ENCODE results near the gene CFHR3.
"Not testable (repeated sequence)": the region's sequence is repeated elsewhere in the genome, so short reads cannot be mapped to it uniquely, and the experiment has no call there.

CFHR3 gene

DNA sequence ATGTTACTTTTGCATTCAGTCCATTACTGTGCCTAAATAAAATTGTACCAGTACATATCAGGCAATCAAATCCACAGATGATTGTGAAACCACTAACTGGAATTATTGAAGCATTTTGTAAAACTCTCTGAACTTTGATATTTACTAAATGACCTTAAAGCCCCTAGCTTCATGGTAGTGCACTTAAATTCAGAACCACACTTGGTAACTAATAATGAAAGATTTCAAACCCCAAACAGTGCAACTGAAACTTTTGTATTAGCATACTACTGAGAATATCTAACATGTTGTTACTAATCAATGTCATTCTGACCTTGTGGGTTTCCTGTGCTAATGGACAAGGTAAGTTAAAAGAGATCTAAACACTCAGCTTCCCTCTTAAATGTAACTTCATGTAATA, at the start of gene CFHR3:
Gene CFHR3 (plus strand): TSS at position 238 of the 400 bp plus-strand sequence. CDS start 47 bp downstream, at position 285.
- FAIRE-seq: no peak

DNA sequence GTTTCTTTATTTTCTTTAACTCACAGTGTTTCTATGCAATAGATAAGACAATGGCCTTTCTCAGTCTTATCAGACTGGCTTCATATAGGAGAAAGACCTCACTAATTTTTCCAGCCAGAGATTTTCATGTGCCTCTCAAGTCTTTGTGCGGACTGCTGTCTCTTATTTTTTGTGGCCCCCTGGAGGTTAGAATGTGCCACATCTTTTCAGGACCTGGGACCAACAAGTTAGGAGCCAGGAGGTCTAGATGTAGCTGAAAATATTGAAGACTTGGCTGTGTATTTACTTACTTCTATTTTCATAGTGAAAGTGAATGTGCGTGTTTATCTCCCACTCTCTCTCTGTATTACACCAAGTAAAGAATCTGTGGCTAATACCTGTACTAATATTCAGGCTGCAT, 42.1 kb upstream of the CFHR3 start:
- FAIRE-seq: no peak

- no peak for FAIRE-seq
Measured at GRCh38 chr1:196733091-196733970, 41.3 kb upstream of the CFHR3 start.

GRCh38 chr1:196734006-196734405, 40.6 kb upstream of the CFHR3 start:
- no peak for FAIRE-seq

DNA sequence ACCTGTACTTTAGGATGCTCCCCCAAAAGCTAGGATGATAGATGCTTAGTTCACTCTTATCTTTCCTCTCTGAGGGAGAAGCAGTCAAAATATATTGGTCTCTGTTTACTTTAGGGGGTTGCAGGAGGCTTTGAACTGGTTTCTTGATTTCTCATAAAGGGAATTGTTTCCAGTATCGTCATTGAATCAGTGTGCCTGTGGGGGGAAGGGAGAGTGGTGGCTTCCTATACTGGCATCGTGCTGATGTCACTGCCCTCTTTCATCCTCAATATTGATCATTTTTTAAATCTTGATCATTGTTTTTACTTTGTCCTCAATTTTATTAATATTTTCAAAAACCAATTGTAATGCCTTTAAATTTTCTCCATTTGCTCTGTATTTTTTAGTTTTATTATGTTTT, 40.2 kb upstream of the CFHR3 start:
- FAIRE-seq: no peak

DNA sequence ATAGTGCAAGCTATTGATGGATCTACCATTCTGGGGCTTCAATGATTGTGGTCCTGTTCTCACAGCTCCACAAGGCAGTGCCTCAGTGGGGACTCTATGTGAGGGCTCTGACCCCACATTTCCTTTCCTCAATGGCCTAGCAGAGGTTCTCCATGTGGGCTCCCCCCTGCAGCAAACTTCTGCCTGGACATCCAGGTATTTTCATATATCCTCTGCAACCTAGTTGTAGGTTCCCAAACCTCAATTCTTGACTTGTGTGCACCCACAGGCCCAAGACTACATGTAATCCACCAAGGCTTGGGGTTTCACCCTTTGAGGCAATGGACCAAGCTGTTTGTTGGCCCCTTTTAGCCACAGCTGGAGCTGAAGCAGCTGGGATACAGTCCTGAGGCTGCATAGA, 35.9 kb upstream of the CFHR3 start:
- no peak for FAIRE-seq

DNA sequence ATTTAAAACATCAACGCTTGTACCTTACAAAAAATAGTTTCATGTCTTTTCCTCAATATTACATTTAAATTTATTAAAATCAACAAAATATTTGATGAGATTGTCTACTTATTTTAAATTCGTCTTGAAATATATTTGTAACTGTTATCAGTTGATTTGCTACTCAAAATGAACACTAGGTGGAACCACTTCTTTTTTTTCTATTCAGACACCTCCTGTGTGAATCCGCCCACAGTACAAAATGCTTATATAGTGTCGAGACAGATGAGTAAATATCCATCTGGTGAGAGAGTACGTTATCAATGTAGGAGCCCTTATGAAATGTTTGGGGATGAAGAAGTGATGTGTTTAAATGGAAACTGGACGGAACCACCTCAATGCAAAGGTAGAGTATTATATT, 31.4 kb upstream of the CFHR3 start:
- FAIRE-seq: peak; percentile 53

DNA sequence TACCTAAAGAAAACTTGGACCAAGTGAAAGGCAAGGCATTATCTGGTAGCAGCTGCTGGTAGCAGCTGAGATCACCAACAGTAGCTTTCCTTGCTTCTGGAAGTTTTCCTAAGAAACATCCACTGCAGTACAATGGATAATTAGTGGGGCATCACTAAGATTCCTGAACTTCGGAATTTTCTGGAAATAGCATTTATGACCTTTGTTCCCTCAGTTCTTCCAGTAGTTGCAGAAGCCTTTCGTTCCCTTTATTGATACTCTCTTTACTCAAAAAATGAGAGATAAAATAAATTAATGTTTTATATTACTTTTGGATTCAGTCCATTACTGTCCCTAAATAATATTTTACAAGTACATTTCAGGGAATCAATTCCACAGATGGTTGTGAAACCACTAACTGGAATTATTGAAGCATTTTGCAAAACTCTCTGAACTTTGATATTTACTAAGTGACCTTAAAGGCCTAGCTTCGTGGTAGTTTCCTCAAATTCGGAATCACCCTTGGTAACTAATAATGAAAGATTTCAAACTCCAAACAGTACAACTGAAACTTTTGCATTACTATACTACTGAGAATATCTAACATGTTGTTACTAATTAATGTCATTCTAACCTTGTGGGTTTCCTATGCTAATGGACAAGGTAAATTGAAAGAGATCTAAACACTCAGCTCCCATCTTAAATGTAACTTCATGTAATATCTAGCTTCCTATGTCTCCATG, 9.5 kb upstream of the CFHR3 start:
- FAIRE-seq: not testable (repeated sequence)

DNA sequence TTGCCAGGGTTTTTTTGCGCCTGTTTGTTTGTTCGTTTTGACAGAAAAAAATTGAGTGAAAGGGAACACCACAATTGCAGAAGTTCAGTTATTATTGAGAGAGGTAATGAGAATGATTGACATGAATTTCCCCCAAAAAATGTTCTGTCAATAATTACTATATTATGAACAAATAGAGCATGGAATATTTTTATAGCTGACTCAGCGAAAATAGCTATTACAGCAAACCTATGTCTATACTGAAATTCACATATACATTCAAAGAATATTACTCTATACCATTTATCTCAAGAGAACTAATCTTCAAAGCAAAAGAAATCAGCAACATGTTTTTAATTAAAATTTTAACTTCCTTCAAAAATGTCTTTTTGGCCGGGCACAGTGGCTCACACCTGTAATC, 4.8 kb upstream of the CFHR3 start:
- FAIRE-seq: not testable (repeated sequence)

DNA sequence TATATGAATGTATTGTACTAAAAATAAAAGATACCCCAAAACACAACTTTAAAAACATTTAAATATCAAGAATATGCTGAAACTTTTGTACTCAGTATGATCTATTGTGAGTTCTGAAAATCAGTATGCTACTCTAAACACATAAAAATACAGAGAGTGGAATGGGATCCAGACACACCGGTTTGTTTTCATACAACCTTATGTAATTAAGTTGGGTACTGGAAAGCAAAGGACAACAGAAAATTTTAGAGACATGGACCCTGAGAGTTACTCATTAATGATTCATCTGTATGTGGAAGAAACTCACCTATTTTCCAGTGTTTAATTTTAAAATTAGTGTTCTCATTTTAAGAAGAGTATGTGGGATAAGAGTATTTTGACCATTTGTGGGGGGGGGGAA, 927 bp upstream of the CFHR3 start:
- no peak for FAIRE-seq

DNA sequence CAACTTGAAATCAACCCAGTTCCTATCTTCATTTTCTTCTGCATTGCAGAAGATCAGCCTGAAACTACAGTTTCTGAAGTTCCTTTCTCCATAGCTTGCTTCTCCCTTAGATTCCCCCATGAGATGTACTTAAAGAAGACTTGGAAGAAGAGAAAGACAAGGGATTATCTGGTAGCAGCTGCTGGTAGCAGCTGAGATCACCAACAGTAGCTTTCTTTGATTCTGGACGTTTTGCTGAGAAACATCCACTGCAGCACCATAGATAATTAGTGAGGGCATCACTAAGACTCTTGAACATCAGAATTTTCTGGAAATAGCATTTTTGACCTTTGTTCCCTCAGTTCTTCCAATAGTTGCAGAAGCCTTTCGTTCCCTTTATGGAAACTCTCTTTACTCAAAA, 465 bp upstream of the CFHR3 start:
- no peak for FAIRE-seq

GRCh38 chr1:196777603-196778002, 3.0 kb downstream of the CFHR3 start:
- no peak for FAIRE-seq

DNA sequence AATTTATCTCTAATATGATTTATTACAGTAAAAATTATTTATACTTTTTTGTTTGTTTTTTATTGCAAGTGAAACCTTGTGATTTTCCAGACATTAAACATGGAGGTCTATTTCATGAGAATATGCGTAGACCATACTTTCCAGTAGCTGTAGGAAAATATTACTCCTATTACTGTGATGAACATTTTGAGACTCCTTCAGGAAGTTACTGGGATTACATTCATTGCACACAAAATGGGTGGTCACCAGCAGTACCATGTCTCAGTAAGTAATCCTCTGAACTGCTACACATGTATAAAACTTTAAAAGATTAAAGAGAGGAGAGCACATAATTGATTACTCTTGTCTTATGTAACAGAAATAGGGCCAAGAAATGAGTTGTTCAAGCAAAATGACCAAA, 4.5 kb downstream of the CFHR3 start:
- FAIRE-seq: no peak

DNA sequence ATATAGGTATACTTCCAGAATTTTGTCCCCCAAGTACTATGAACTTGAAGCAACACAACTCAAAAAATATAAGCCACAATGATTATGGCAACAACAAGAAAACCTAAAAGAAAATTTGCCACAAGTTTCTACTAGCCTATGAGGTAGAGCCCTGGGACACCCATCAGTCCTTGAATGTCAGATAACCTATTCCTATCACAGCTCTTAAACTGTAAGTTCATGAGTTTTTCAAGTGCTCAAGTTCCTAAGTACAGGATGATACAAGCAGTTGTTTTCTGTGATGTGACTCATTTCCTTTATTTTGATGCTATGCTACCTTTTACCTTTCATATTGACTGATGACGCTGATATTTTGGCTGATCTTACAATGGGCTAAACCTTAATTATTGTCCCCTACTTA, 16.6 kb downstream of the CFHR3 start:
- FAIRE-seq: not testable (repeated sequence)

DNA sequence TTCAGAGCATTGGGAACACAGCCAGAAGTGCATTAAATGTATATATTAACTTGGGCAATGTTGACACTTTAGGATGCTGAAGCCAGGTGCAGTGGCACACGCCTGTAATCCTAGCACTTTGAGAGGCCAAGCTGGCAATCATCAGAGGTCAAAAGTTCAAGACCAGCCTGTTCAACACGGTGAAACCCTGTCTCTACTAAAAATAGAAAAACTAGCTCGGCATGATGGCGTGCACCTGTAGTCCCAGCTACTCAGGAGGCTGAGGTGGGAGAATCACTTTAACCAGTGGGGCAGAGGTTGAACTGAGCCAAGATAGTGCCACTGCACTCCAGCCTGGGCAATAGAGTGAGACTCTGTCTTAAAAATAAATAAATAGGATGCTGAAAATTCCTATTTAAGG, 19.5 kb downstream of the CFHR3 start:
- not testable (repeated sequence) for FAIRE-seq

DNA sequence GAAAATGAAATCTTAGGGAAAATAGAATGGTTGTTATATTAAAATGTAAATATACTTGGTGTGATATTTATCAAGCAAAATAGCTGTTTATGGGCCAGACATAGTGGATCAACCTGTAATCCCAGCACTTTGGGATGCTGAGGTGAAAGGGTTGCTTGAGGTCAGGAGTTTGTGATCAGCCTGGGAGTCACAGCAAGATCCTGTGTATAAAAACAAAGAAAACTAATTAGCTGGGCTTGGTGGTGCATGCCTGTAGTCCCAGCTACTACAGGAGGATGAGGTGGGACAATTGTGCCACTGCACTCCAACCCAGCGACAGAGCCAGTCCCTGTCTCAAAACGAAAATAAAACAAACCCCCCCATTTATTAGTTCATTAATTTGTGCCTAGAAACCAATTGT, 23.3 kb downstream of the CFHR3 start:
- no peak for FAIRE-seq

GRCh38 chr1:196801920-196802319, 27.3 kb downstream of the CFHR3 start:
- FAIRE-seq: not testable (repeated sequence)

DNA sequence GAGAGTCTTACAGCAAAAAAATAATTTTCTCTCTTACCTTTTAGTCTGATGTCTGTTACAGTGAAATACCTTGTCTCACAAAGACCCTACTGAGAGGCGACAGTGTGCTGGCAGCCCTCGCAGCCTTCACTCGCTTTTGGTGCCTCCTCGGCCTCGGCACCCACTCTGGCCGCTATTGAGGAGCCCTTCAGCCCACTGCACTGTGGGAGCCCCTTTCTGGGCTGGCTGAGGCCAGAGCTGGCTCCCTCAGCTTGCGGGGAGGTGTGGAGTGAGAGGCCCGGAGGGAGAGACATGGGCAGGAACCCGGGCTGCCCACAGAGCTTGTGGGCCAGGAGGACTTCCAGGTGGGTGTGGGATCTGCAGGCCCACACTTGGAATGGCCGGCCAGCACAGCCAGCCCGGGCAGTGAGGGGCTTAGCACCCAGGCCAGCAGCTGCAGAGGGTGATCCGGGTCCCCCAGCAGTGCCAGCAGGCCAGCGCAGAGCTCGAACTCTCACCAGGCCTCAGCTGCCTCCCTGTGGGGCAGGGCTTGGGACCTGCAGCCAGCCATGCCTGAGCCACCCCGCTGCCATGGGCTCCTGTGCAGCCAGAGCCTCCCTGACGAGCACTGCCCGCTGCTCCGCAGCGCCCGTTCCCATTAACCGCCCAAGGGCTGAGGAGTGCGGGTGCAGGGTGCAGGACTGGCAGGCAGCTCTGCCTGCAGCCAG, 34.0 kb downstream of the CFHR3 start:
- FAIRE-seq: no peak

DNA sequence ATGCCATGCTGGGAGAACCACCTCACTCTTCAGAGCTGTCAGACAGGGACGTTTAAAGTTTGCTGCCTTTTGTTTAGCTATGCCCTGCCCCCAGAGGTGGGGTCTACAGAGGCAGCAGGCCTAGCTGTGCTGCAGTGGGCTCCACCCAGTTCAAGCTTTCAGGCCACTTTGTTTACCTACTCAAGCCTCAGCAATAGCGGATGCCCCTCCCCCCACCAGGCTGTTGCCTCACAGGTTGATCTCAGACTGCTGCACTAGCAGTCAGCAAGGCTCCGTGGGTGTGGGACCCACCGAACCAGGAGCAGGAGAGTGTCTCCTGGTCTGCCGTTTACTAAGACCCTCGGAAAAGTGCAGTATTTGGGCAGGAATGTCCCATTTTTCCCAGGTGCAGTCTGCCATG, 42.8 kb downstream of the CFHR3 start:
- not testable (repeated sequence) for FAIRE-seq

GRCh38 chr1:196819531-196819930, 44.9 kb downstream of the CFHR3 start, which contains the start of gene CFHR1:
Gene CFHR1 (plus strand): TSS chr1:196819731. CDS start chr1:196819845, 114 bp downstream.
- FAIRE-seq: not testable (repeated sequence)

DNA sequence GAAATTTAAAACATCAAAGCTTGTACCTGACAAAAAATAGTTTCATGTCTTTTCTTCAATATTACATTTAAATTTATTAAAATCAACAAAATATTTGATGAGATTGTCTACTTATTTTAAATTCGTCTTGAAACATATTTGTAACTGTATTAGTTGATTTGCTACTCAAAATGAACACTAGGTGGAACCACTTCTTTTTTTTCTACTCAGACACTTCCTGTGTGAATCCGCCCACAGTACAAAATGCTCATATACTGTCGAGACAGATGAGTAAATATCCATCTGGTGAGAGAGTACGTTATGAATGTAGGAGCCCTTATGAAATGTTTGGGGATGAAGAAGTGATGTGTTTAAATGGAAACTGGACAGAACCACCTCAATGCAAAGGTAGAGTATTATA, 53.2 kb downstream of the CFHR3 start:
- peak; percentile 78 for FAIRE-seq

Data from endometrium (tissue), 2 donors.